GM12872 (cell line): Measurements from ENCODE around the gene TAPT1.

Source experiments
- CTCF ChIP-seq: IDR thresholded peaks from 3 replicates; pipeline ENCODE4 v1.5.1; 2011; ENCODE audit warnings: low read depth, mild to moderate bottlenecking, low read length, moderate library complexity; ENCODE audit not compliant: insufficient read depth

The TAPT1 gene

GRCh38 chr4:16196482-16197393 is 29.5 kb downstream of the TAPT1 start:
- no peak for TF ChIP-seq CTCF

- TF ChIP-seq CTCF, result no peak
Observed at GRCh38 chr4:16195209-16195608, 31.1 kb downstream of the TAPT1 start.

GRCh38 chr4:16194214-16194613 is 32.1 kb downstream of the TAPT1 start:
- no peak for TF ChIP-seq CTCF

- TF ChIP-seq CTCF, result no peak
Observed at GRCh38 chr4:16192631-16193518, 33.4 kb downstream of the TAPT1 start.

- TF ChIP-seq CTCF, result no peak
Observed at GRCh38 chr4:16192057-16192456, 34.2 kb downstream of the TAPT1 start.

GRCh38 chr4:16187455-16187854 is 38.8 kb downstream of the TAPT1 start:
- TF ChIP-seq CTCF, result no peak

- no peak for TF ChIP-seq CTCF
Observed at GRCh38 chr4:16186986-16187385, 39.3 kb downstream of the TAPT1 start.
